HCT116 (cell line): Measurements from ENCODE around the gene GRIA4.
A peak's percentile ranks its signal among the peaks of the same experiment; 100 is the strongest.

Experiments used
- EGR1 ChIP-seq: IDR thresholded peaks from 2 replicates; pipeline ENCODE4 v1.6.1; 2012; ENCODE audit warnings: low read depth
- EZH2 ChIP-seq: fragments of 200-600 bp; sonication (generic); IDR thresholded peaks from 2 replicates; pipeline ENCODE4 v1.6.1; 2017; ENCODE audit warnings: antibody characterized with exemption, mixed run types
- EZH2phosphoT487 ChIP-seq: fragments of 200-600 bp; IDR thresholded peaks from 2 replicates; pipeline ENCODE4 v1.6.1; 2018; ENCODE audit warnings: antibody characterized with exemption, borderline replicate concordance
- POLR2A ChIP-seq: IDR thresholded peaks from 2 replicates; pipeline ENCODE4 v1.7.0; 2011; ENCODE audit warnings: borderline replicate concordance; ENCODE audit not compliant: insufficient read depth, insufficient read length; ENCODE audit errors: extremely low read depth
- RAD21 ChIP-seq: IDR thresholded peaks from 2 replicates; pipeline ENCODE4 v1.6.1; 2012; ENCODE audit warnings: low read depth, mild to moderate bottlenecking
- ZFX ChIP-seq: fragments of 450-650 bp; IDR thresholded peaks from 2 replicates; pipeline ENCODE4 v1.6.1; 2017
- ZNF274 ChIP-seq: fragments of 200-500 bp; sonication (Bioruptor generic); IDR thresholded peaks from 2 replicates; pipeline ENCODE4 v1.6.1; 2014; ENCODE audit warnings: mild to moderate bottlenecking, low read depth, low read length, inconsistent platforms
- TF ChIP-seq, protein P1 (sequence below), 3 experiments: fragments of 200-600 bp in 1 of 3; sonication (generic) in 1 of 3; IDR thresholded peaks in 2 of 3; conservative IDR thresholded peaks in 1 of 3; 2 replicates each; pipeline ENCODE4 v1.5.1; 2012 to 2017; ENCODE audit warnings: low read depth in 2 of 3, low read length in 2 of 3, antibody characterized with exemption in 1 of 3, borderline replicate concordance in 1 of 3, control low read depth in 1 of 3, mild to moderate bottlenecking in 1 of 3, mixed read lengths in 1 of 3, mixed run types in 1 of 3, moderate library complexity in 1 of 3; ENCODE audit not compliant: insufficient read depth in 1 of 3
- TF ChIP-seq, protein P2 (sequence below): IDR thresholded peaks from 2 replicates; pipeline ENCODE4 v1.6.1; 2012

- TF ChIP-seq, protein P1, sequence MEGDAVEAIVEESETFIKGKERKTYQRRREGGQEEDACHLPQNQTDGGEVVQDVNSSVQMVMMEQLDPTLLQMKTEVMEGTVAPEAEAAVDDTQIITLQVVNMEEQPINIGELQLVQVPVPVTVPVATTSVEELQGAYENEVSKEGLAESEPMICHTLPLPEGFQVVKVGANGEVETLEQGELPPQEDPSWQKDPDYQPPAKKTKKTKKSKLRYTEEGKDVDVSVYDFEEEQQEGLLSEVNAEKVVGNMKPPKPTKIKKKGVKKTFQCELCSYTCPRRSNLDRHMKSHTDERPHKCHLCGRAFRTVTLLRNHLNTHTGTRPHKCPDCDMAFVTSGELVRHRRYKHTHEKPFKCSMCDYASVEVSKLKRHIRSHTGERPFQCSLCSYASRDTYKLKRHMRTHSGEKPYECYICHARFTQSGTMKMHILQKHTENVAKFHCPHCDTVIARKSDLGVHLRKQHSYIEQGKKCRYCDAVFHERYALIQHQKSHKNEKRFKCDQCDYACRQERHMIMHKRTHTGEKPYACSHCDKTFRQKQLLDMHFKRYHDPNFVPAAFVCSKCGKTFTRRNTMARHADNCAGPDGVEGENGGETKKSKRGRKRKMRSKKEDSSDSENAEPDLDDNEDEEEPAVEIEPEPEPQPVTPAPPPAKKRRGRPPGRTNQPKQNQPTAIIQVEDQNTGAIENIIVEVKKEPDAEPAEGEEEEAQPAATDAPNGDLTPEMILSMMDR (IDR thresholded peaks at IDR 0.05 in 2 of 3, conservative IDR thresholded peaks at IDR 0.05 in 1 of 3; ENCODE audit: borderline replicate concordance in 1 of 3, insufficient read depth in 1 of 3, low read depth in 2 of 3, low read length in 2 of 3), result 0 out of 6 replicates have a peak, but pooled peaks of 2 of the 3 experiments have one; percentile 4 to 10
- TF ChIP-seq EZH2phosphoT487 (no peak), EGR1 (no peak), POLR2A (no peak), ZFX (no peak), RAD21 (no peak), ZNF274 (no peak), EZH2 (no peak)
- TF ChIP-seq, protein P2, sequence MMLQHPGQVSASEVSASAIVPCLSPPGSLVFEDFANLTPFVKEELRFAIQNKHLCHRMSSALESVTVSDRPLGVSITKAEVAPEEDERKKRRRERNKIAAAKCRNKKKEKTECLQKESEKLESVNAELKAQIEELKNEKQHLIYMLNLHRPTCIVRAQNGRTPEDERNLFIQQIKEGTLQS, result no peak
Observed at GRCh38 chr11:105642870-105643269, 33.0 kb downstream of the GRIA4 start.
